Glutamatergic neuron (in vitro differentiated cells): ENCODE data around the gene DSCAML1. TPM values are rescaled to one million over a fixed set of nuclear protein-coding genes. Genes with fewer than 3 reads are reported as not detected.

Experiments
- DNase-seq: peaks from one replicate; pipeline ENCODE4 v3.0.0; 2022
- H3K27ac Mint-ChIP-seq: one replicate; pipeline ENCODE4 v1.8.0; 2020; ENCODE audit warnings: mild to moderate bottlenecking, mixed read lengths, inconsistent platforms; ENCODE audit not compliant: unreplicated experiment
- H3K27me3 Mint-ChIP-seq: one replicate; pipeline ENCODE4 v1.8.0; 2020; ENCODE audit warnings: mild to moderate bottlenecking, moderate library complexity, mixed read lengths, inconsistent platforms; ENCODE audit not compliant: unreplicated experiment
- H3K36me3 Mint-ChIP-seq: one replicate; pipeline ENCODE4 v1.8.0; 2020; ENCODE audit warnings: mild to moderate bottlenecking, mixed read lengths, inconsistent platforms; ENCODE audit not compliant: unreplicated experiment
- H3K4me1 Mint-ChIP-seq: one replicate; pipeline ENCODE4 v1.8.0; 2020; ENCODE audit warnings: mild to moderate bottlenecking, low read depth, mixed read lengths, inconsistent platforms; ENCODE audit not compliant: unreplicated experiment
- H3K4me3 Mint-ChIP-seq: one replicate; pipeline ENCODE4 v1.8.0; 2020; ENCODE audit warnings: mild to moderate bottlenecking, mixed read lengths, inconsistent platforms; ENCODE audit not compliant: unreplicated experiment
- H3K9me3 Mint-ChIP-seq: one replicate; pipeline ENCODE4 v1.8.0; 2020; ENCODE audit warnings: mild to moderate bottlenecking, moderate library complexity, mixed read lengths, inconsistent platforms; ENCODE audit not compliant: unreplicated experiment
- CTCF ChIP-seq: fragments of 200-600 bp; sonication (generic); IDR thresholded peaks from one replicate; pipeline ENCODE4 v1.5.0; 2021; ENCODE audit not compliant: partially characterized antibody, unreplicated experiment
- total RNA-seq: library from RNA; stranded (reverse); fragmentation: NEBNext Ultra II Directional; extraction: Animal tissue kit (Norgen Biotek cat#: 25700); gene quantifications from one replicate; pipeline ENCODE4 v1.2.1, GENCODE V29; 2021; ENCODE audit not compliant: unreplicated experiment

The DSCAML1 gene
- total RNA-seq, 1 donor from 2014 or later, result 0.07 TPM

- no peak for DNase-seq
- TF ChIP-seq CTCF, result no peak
- peaks cover 6% of the 10 kb centered on the region for H3K27me3 Mint-ChIP-seq
- no peaks in the 10 kb centered on the region for H3K36me3 Mint-ChIP-seq
- H3K27ac Mint-ChIP-seq, result no peak overlapping the region
- peaks cover 7% of the 10 kb centered on the region for H3K4me1 Mint-ChIP-seq
- peaks cover 4% of the 10 kb centered on the region for H3K9me3 Mint-ChIP-seq
- no peak overlapping the region for H3K4me3 Mint-ChIP-seq
These were observed 356.8 kb downstream of the DSCAML1 start for GRCh38 chr11:117440258-117440657.

DNA sequence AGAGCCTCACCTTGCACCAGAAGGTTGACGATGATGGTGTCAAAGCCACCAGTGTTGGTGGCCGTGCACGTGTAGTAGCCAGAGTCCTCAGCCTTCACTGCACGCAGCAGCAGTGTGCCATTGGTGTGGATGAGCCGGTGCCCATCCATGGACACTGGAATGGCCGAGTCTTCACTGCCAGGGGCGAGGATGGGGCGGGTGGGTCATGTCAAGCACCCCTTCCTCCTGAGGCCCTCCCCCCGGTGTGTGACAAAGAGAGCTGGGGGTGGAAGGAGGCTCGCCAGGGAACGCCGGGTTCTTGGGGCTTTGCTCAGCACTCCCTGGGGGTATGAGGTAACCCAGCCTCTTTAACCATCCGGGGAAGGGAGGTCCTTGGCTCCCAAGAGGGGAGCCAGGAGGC is 357.8 kb downstream of the DSCAML1 start:
- peaks cover 4% of the 10 kb centered on the region for H3K27me3 Mint-ChIP-seq
- H3K27ac Mint-ChIP-seq, result no peak overlapping the region
- no peak for TF ChIP-seq CTCF
- no peak for DNase-seq
- no peaks in the 10 kb centered on the region for H3K36me3 Mint-ChIP-seq
- H3K4me3 Mint-ChIP-seq, result no peak overlapping the region
- H3K9me3 Mint-ChIP-seq, result peaks cover 4% of the 10 kb centered on the region
- peaks cover 2% of the 10 kb centered on the region for H3K4me1 Mint-ChIP-seq

DNA sequence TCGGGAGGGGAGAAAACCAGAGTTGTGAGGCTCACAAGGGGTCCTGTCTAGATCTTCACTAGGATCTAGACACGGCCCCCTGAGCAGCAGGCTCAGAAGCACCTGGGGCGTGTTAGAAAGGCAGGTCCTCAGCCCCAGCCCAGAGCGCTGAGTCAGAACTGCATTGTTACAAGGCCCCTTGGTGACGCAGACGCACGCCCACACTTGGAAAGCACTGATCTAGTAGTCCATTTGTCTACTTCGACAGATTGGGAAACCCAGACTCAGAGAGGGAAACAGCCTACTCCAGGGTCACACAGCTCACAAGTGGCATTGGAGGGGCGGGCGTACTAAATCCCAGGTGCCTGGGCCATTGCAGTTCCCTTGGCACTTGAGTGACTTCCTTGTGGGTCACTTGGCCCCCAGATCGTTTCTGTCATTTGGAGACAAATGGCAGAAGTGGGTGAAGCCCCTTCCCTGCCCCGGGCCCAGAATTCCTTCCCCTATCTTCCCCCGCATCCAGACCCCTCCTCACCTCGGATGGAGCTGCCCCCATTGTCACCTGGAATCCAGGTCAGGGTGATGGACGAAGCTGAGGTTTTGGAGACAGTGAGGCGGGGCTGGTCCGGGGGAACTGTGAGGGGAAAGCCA is 358.5 kb downstream of the DSCAML1 start:
- no peak overlapping the region for H3K27ac Mint-ChIP-seq
- H3K36me3 Mint-ChIP-seq, result no peaks in the 10 kb centered on the region
- peaks cover 4% of the 10 kb centered on the region for H3K27me3 Mint-ChIP-seq
- peaks cover 4% of the 10 kb centered on the region for H3K9me3 Mint-ChIP-seq
- DNase-seq, result no peak
- no peak for TF ChIP-seq CTCF
- no peaks in the 10 kb centered on the region for H3K4me1 Mint-ChIP-seq
- H3K4me3 Mint-ChIP-seq, result no peak overlapping the region

- DNase-seq, result no peak
- Mint-ChIP-seq H3K27ac (no peak overlapping the region), H3K4me1 (no peaks in the 10 kb centered on the region), H3K9me3 (peaks cover 4% of the 10 kb centered on the region), H3K36me3 (no peaks in the 10 kb centered on the region), H3K4me3 (no peak overlapping the region), H3K27me3 (peaks cover 4% of the 10 kb centered on the region)
- TF ChIP-seq CTCF, result no peak
These were observed 359.3 kb downstream of the DSCAML1 start for GRCh38 chr11:117437791-117438130.

GRCh38 chr11:117437041-117437790 is 359.8 kb downstream of the DSCAML1 start:
- no peaks in the 10 kb centered on the region for H3K4me1 Mint-ChIP-seq
- H3K9me3 Mint-ChIP-seq, result peaks cover 3% of the 10 kb centered on the region
- no peak overlapping the region for H3K4me3 Mint-ChIP-seq
- DNase-seq, result no peak
- no peaks in the 10 kb centered on the region for H3K36me3 Mint-ChIP-seq
- TF ChIP-seq CTCF, result no peak
- H3K27me3 Mint-ChIP-seq, result peaks cover 4% of the 10 kb centered on the region
- H3K27ac Mint-ChIP-seq, result no peak overlapping the region
